BJ (cell line): ENCODE data around the gene DNAH8. TPM values are rescaled to one million over a fixed set of nuclear protein-coding genes. Genes with fewer than 3 reads are reported as not detected.

Source experiments
- CTCF ChIA-PET: fragments of 350-600 bp; formaldehyde crosslinking; extraction: SDS; loops from one replicate; lab custom pipeline; 2021; ENCODE audit warnings: antibody characterized with exemption, inconsistent platforms; lab: Yijun Ruan, JAX
- POLR2A ChIA-PET: fragments of 300-600 bp; sonication (Branson Sonifier 250); formaldehyde crosslinking; extraction: SDS; loops from one replicate; lab custom pipeline; 2021; ENCODE audit warnings: antibody characterized with exemption; lab: Charles Lee
- DNase-seq: peaks from one replicate; pipeline ENCODE4 v3.0.0-alpha.2; 2011; ENCODE audit warnings: low read depth
- H3K27me3 ChIP-seq: 2 replicates; pipeline ENCODE4 v1.6.0; 2011; ENCODE audit warnings: low read length; ENCODE audit not compliant: control insufficient read depth, insufficient read depth
- H3K36me3 ChIP-seq: 2 replicates; pipeline ENCODE4 v1.5.1; 2011; ENCODE audit warnings: low read length; ENCODE audit not compliant: control insufficient read depth, insufficient read depth
- H3K4me3 ChIP-seq: 2 replicates; pipeline ENCODE4 v1.5.1; 2011; ENCODE audit warnings: low read depth, mild to moderate bottlenecking, control low read depth, low read length
- polyA plus RNA-seq: library from polyadenylated mRNA; depleted of rRNA; stranded (reverse); fragments of >200 nt; gene quantifications from 2 replicates; pipeline ENCODE4 v1.2.3, GENCODE V29; 2011
- TF ChIP-seq, protein P1 (sequence below): IDR thresholded peaks from 2 replicates; pipeline ENCODE4 v1.5.1; 2011; ENCODE audit warnings: low read depth, mild to moderate bottlenecking, control low read depth, inconsistent platforms, low read length, moderate library complexity; ENCODE audit not compliant: insufficient read depth

The DNAH8 gene
- polyA plus RNA-seq, 1 experiment: not detected

DNA sequence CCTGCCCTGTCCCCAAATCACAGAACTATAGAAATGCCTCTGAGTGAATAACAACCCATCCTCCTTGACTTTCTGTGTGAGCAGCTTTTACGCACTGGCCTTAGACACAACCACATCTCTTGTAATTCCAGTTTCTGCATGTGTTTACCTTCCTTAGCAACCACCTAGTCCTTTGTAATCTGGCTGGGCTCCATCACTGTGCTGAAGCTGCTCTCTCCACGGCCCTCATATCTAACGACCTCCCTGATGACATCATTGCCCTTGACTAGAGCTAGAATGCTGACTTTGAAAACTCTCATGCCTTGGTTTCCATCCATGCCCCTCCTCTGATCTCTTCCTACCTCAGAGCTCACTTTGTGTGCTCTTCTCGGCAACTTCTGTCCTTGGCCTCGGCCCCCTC is 303.0 kb downstream of the DNAH8 start:
- H3K27me3 ChIP-seq: no peaks in the 10 kb centered on the region
- no peak for DNase-seq
- H3K4me3 ChIP-seq: no peak overlapping the region
- TF ChIP-seq, protein P1, sequence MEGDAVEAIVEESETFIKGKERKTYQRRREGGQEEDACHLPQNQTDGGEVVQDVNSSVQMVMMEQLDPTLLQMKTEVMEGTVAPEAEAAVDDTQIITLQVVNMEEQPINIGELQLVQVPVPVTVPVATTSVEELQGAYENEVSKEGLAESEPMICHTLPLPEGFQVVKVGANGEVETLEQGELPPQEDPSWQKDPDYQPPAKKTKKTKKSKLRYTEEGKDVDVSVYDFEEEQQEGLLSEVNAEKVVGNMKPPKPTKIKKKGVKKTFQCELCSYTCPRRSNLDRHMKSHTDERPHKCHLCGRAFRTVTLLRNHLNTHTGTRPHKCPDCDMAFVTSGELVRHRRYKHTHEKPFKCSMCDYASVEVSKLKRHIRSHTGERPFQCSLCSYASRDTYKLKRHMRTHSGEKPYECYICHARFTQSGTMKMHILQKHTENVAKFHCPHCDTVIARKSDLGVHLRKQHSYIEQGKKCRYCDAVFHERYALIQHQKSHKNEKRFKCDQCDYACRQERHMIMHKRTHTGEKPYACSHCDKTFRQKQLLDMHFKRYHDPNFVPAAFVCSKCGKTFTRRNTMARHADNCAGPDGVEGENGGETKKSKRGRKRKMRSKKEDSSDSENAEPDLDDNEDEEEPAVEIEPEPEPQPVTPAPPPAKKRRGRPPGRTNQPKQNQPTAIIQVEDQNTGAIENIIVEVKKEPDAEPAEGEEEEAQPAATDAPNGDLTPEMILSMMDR: no peak
- ChIA-PET CTCF (interaction anchor here (0.9 kb wide), 1 partner anchor 8 kb away, joined by 4 read pairs; no protein-coding TSS in a partner anchor), POLR2A (no interaction called here)
- H3K36me3 ChIP-seq: no peaks in the 10 kb centered on the region

DNA sequence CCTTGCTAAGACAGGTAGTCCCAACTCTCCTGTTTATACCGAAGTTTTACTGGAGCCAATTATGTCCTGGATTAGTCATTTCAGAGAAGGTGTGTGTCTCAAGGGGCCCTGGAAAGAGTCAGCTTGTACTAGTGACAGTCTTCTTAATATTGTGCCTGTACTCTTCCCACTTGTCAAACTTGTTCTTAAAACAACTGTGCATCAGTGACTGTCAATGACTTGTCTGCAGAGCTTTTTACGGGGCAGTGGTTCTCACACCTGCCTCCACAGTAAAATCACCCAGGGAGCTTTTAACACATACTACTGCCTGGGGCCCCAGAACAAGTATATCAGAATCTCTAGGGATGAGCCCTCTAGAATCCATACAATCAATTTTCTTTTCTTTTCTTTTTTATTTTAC is 305.0 kb downstream of the DNAH8 start:
- Histone ChIP-seq H3K4me3 (no peak overlapping the region), H3K36me3 (no peaks in the 10 kb centered on the region), H3K27me3 (no peaks in the 10 kb centered on the region)
- TF ChIP-seq, protein P1: no peak
- DNase-seq: no peak
- ChIA-PET POLR2A (no interaction called here), CTCF (no interaction called here)

DNA sequence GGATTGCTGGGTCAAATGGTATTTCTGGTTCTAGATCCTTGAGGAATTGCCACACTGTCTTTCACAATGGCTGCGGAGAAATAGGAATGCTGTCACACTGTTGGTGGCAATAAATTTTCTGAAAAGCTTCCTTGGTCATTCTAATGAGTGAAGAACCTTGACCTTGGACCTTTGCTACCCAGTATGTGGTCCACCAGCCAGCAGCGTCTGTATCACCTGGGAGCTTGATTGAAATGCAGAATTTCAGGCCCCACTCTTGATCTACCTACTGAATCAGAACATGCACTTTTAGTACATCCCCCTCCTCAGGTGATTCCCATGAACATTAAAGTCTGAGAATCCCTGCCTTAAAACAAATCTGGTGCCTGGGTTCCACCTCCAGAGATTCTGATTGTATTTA is 305.9 kb downstream of the DNAH8 start:
- CTCF ChIA-PET: no interaction called here
- POLR2A ChIA-PET: no interaction called here
- no peak for DNase-seq
- Histone ChIP-seq H3K4me3 (no peak overlapping the region), H3K36me3 (no peaks in the 10 kb centered on the region), H3K27me3 (no peaks in the 10 kb centered on the region)
- TF ChIP-seq, protein P1: no peak

DNA sequence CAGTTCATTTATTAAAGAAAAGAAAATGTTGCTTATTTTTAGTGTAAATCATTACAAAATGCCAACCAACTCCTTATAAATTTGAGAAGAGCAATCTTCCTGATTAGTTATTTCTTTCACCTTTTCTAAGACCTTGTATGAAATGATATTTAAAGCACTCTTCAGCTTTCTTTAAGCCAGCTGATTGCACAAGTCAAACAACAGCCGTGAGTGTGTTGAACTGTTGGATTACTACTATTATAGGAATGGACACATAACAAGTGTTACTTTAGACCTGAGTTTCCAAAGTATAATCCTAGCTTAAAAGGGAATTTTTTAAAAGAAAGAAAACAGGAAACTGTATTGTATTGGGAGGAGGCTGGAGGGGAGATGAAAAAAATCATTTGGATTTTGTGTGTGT is 306.7 kb downstream of the DNAH8 start:
- Histone ChIP-seq H3K27me3 (no peaks in the 10 kb centered on the region), H3K36me3 (no peaks in the 10 kb centered on the region), H3K4me3 (no peak overlapping the region)
- no peak for DNase-seq
- TF ChIP-seq, protein P1: no peak
- POLR2A ChIA-PET: no interaction called here
- CTCF ChIA-PET: interaction anchor here (0.6 to 1.3 kb wide), 2 partner anchors 18 to 19 kb away, joined by 3 read pairs; no protein-coding TSS in a partner anchor

DNA sequence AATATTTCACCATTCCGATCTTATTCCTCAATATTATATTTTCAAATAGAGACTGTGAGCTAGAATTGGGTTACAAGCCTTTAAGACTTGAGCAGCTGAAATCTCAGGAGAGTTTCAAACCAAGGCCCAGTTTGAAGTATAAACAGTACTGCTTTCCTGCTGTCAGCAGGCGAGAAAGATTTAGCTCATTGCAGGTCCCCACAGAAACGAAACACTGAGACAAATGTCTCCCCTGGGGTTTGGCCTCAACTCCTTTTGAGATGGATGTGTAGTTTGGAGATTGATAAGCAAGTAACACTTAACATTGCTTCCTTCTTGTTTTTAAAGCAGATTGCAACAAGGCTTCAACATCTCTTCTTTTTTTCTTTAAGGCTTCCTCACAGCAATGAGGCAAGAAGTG is 311.1 kb downstream of the DNAH8 start:
- H3K36me3 ChIP-seq: no peaks in the 10 kb centered on the region
- no peak overlapping the region for H3K4me3 ChIP-seq
- H3K27me3 ChIP-seq: no peaks in the 10 kb centered on the region; the same call in 1 of the 2 replicates
- TF ChIP-seq, protein P1: no peak
- ChIA-PET POLR2A (no interaction called here), CTCF (interaction anchor here (1.0 to 1.3 kb wide), 2 partner anchors 8 to 29 kb away, joined by 3 to 4 read pairs; no protein-coding TSS in a partner anchor)
- DNase-seq: no peak
